Upper lobe of left lung (tissue), 6 donors: ENCODE measurements around the gene TRAP1. TPM values are rescaled to one million over a fixed set of nuclear protein-coding genes. Genes with fewer than 3 reads are reported as not detected.
A peak's percentile ranks its signal among the peaks of the same experiment; 100 is the strongest.

Source experiments
- ATAC-seq, 2 donors: fragments of 200-7000 bp; cut with Tn5 transposase; one replicate each; pipeline ENCODE4 v1.9.1; 2022; ENCODE audit warnings: mild to moderate bottlenecking in 2 of 2, moderate library complexity in 2 of 2; ENCODE audit not compliant: low FRiP score in 2 of 2
- DNase-seq, 2 donors: peaks; one replicate each; pipeline ENCODE4 v3.0.0-alpha.2; 2019 to 2020
- H3K27ac ChIP-seq, 4 donors: fragments of 200-600 bp; sonication (generic); one replicate each; pipeline ENCODE4 v1.5.1; 2016 to 2019
- H3K27me3 ChIP-seq, 4 donors: fragments of 200-600 bp; sonication (generic); one replicate each; pipeline ENCODE4 v1.5.1; 2017 to 2019
- H3K36me3 ChIP-seq, 4 donors: fragments of 200-600 bp; sonication (generic); one replicate each; pipeline ENCODE4 v1.5.1; 2016 to 2019
- H3K4me1 ChIP-seq, 4 donors: fragments of 200-600 bp; sonication (generic); one replicate each; pipeline ENCODE4 v1.5.1; 2018 to 2019
- H3K4me3 ChIP-seq, 4 donors: fragments of 200-600 bp; sonication (generic); one replicate each; pipeline ENCODE4 v1.5.1; 2017 to 2019; ENCODE audit warnings: mild to moderate bottlenecking in 2 of 4, moderate library complexity in 1 of 4
- H3K9me3 ChIP-seq, 4 donors: fragments of 200-600 bp; sonication (generic); one replicate each; pipeline ENCODE4 v1.5.1; 2018 to 2019
- CTCF ChIP-seq, 6 experiments: fragments of 450-650 bp in 4 of 6; fragments of 200-600 bp in 2 of 6; sonication (generic) in 2 of 6; IDR thresholded peaks; one replicate each; pipeline ENCODE4 v1.5.1; 2016 to 2019; ENCODE audit warnings: antibody characterized with exemption in 6 of 6
- EP300 ChIP-seq, 4 donors: sonication (generic); formaldehyde crosslinking; IDR thresholded peaks; one replicate each; pipeline ENCODE4 v1.5.1; 2017; ENCODE audit warnings: antibody characterized with exemption in 4 of 4, control low read depth in 2 of 4
- POLR2A ChIP-seq, 4 donors: fragments of 450-650 bp; IDR thresholded peaks; one replicate each; pipeline ENCODE4 v1.5.1; 2016 to 2017; ENCODE audit warnings: antibody characterized with exemption in 4 of 4, mild to moderate bottlenecking in 2 of 4
- POLR2AphosphoS5 ChIP-seq, 2 donors: sonication (generic); formaldehyde crosslinking; IDR thresholded peaks; one replicate each; pipeline ENCODE4 v1.5.1; 2017; ENCODE audit warnings: antibody characterized with exemption in 2 of 2
- WGBS, 2 donors: methylation state at CpG; one replicate each; pipeline ENCODE4 v1.1.5; 2017 to 2018; 5-methylcytosine and 5-hydroxymethylcytosine counted together
- total RNA-seq, 6 donors: library from RNA; depleted of rRNA in 4 of 6; stranded (reverse); fragments of >200 nt in 4 of 6; gene quantifications; one replicate each; pipeline versions ENCODE4 v1.1.0 to v1.2.1, GENCODE V29; 2016 to 2021
- donor health status: DM: no; HTN: no; CAD: no; lungs with moderate emphysema.
- donor health status: DM: no; HTN: yes; CAD: no; lungs with severe emphysema.

TRAP1 gene
- total RNA-seq, 6 donors from 2014 or later = 48.0 to 81.7 (median 55.0) TPM

- no peak for TF ChIP-seq POLR2AphosphoS5 (IDR thresholded peaks at IDR 0.05)
- TF ChIP-seq EP300 (IDR thresholded peaks at IDR 0.05) = no peak
- no peak for TF ChIP-seq CTCF (IDR thresholded peaks at IDR 0.05)
- TF ChIP-seq POLR2A (IDR thresholded peaks at IDR 0.05) = no peak
- H3K36me3 ChIP-seq = peaks cover 3 to 69% (median 47%) of the 10 kb centered on the region in 4 donors
- WGBS, 2 donors = 89 to 93% methylated on average over 11 of the region's 11 CpGs
- DNase-seq (peak in 1 of 2 donors; percentile 66), ATAC-seq (no peak)
- H3K27ac ChIP-seq = no peak overlapping the region
- no peaks in the 10 kb centered on the region for H3K9me3 ChIP-seq
- no peak overlapping the region for H3K4me3 ChIP-seq
- H3K4me1 ChIP-seq = peaks cover 0 to 8% (median under 1%) of the 10 kb centered on the region in 4 donors
- no peaks in the 10 kb centered on the region for H3K27me3 ChIP-seq
Observed at GRCh38 chr16:3671424-3671823, 45.9 kb downstream of the TRAP1 start.

GRCh38 chr16:3670711-3671110 is 46.6 kb downstream of the TRAP1 start:
- no peak overlapping the region for H3K27ac ChIP-seq
- DNase-seq = no peak
- no peak for ATAC-seq
- no peaks in the 10 kb centered on the region for H3K9me3 ChIP-seq
- no peaks in the 10 kb centered on the region for H3K27me3 ChIP-seq
- H3K4me1 ChIP-seq = peaks cover 0 to under 1% (median 0%) of the 10 kb centered on the region in 4 donors
- TF ChIP-seq EP300 (IDR thresholded peaks at IDR 0.05) = no peak
- no peak for TF ChIP-seq POLR2AphosphoS5 (IDR thresholded peaks at IDR 0.05)
- TF ChIP-seq CTCF (IDR thresholded peaks at IDR 0.05) = no peak
- no peak for TF ChIP-seq POLR2A (IDR thresholded peaks at IDR 0.05)
- H3K36me3 ChIP-seq = peaks cover under 1 to 71% (median 45%) of the 10 kb centered on the region in 4 donors
- no peak overlapping the region for H3K4me3 ChIP-seq
- WGBS, 2 donors = 91 to 96% methylated on average over 7 to 13 of the region's 13 CpGs

GRCh38 chr16:3669082-3669481 is 48.2 kb downstream of the TRAP1 start:
- no peak for TF ChIP-seq EP300 (IDR thresholded peaks at IDR 0.05)
- TF ChIP-seq POLR2AphosphoS5 (IDR thresholded peaks at IDR 0.05) = no peak
- no peak for TF ChIP-seq CTCF (IDR thresholded peaks at IDR 0.05)
- TF ChIP-seq POLR2A (IDR thresholded peaks at IDR 0.05) = no peak
- DNase-seq = no peak
- Histone ChIP-seq H3K4me1 (no peaks in the 10 kb centered on the region), H3K36me3 (peaks cover 0 to 71% (median 41%) of the 10 kb centered on the region in 4 donors), H3K4me3 (no peak overlapping the region), H3K27me3 (no peaks in the 10 kb centered on the region), H3K9me3 (no peaks in the 10 kb centered on the region), H3K27ac (no peak overlapping the region)
- 82 to 85% methylated on average over 3 to 10 of the region's 10 CpGs for WGBS, 2 donors
- ATAC-seq = no peak

- Histone ChIP-seq H3K27me3 (no peaks in the 10 kb centered on the region), H3K36me3 (peaks cover 0 to 71% (median 43%) of the 10 kb centered on the region in 4 donors), H3K27ac (no peak overlapping the region), H3K9me3 (no peaks in the 10 kb centered on the region), H3K4me1 (no peaks in the 10 kb centered on the region), H3K4me3 (no peak overlapping the region)
- TF ChIP-seq POLR2A (IDR thresholded peaks at IDR 0.05) = no peak
- no peak for TF ChIP-seq EP300 (IDR thresholded peaks at IDR 0.05)
- no peak for TF ChIP-seq CTCF (IDR thresholded peaks at IDR 0.05)
- TF ChIP-seq POLR2AphosphoS5 (IDR thresholded peaks at IDR 0.05) = no peak
- DNase-seq (no peak), ATAC-seq (no peak)
- 96 to 99% methylated on average over 7 to 11 of the region's 11 CpGs for WGBS, 2 donors
Observed at GRCh38 chr16:3668626-3669025, 48.7 kb downstream of the TRAP1 start.

- 71 to 81% methylated on average over 4 to 6 of the region's 6 CpGs for WGBS, 2 donors
- Histone ChIP-seq H3K27ac (no peak overlapping the region), H3K4me1 (no peaks in the 10 kb centered on the region), H3K9me3 (no peaks in the 10 kb centered on the region), H3K27me3 (no peaks in the 10 kb centered on the region), H3K4me3 (no peak overlapping the region), H3K36me3 (peaks cover 5 to 74% (median 55%) of the 10 kb centered on the region in 4 donors)
- DNase-seq (no peak), ATAC-seq (no peak)
- TF ChIP-seq CTCF (IDR thresholded peaks at IDR 0.05) (no peak), EP300 (IDR thresholded peaks at IDR 0.05) (no peak), POLR2A (IDR thresholded peaks at IDR 0.05) (no peak), POLR2AphosphoS5 (IDR thresholded peaks at IDR 0.05) (no peak)
Observed at GRCh38 chr16:3665508-3665907, 51.8 kb downstream of the TRAP1 start.
